PC-3 (cell line): Measurements from ENCODE around the gene ZCCHC14. TPM values are rescaled to one million over a fixed set of nuclear protein-coding genes. Genes with fewer than 3 reads are reported as not detected.

Experiments
- ATAC-seq: fragments of 200-7000 bp; cut with Tn5 transposase; 2 replicates; pipeline ENCODE4 v1.9.1; 2020; ENCODE audit warnings: mild to moderate bottlenecking, moderate library complexity
- BruUV-seq: library from RNA; stranded (reverse); fragments of 400-500 nt; replicated peaks from 2 replicates; lab custom pipeline; 2021; lab: Mats Ljungman, UMichigan
- CTCF ChIA-PET: fragments of 300-600 bp; sonication (Branson Sonifier 250); formaldehyde crosslinking; loops from one replicate; lab custom pipeline; 2022; ENCODE audit warnings: antibody characterized with exemption; lab: Charles Lee
- POLR2A ChIA-PET: fragments of 300-600 bp; sonication (Branson Sonifier 250); formaldehyde crosslinking; loops from one replicate; lab custom pipeline; 2022; ENCODE audit warnings: antibody characterized with exemption; ENCODE audit not compliant: unreplicated experiment; lab: Charles Lee
- DNase-seq: peaks from one replicate; pipeline ENCODE4 v3.0.0-alpha.2; 2015
- H2AFZ ChIP-seq: fragments of 300-600 bp; sonication (generic); 2 replicates; pipeline ENCODE4 v1.6.0; 2016; ENCODE audit warnings: antibody characterized with exemption, low read length
- H3F3A ChIP-seq: fragments of 300-600 bp; sonication (generic); one replicate; pipeline ENCODE4 v1.6.0; 2017; ENCODE audit warnings: antibody characterized with exemption, low read length, control low read depth, mild to moderate bottlenecking; ENCODE audit not compliant: unreplicated experiment
- H3K27ac ChIP-seq: fragments of 300-600 bp; sonication (generic); 2 replicates; pipeline ENCODE4 v1.5.1; 2016; ENCODE audit warnings: mild to moderate bottlenecking, low read length
- H3K27me3 ChIP-seq: fragments of 300-600 bp; sonication (generic); 2 replicates; pipeline ENCODE4 v1.6.1; 2016; ENCODE audit warnings: low read length, mixed read lengths
- H3K36me3 ChIP-seq: fragments of 300-600 bp; sonication (generic); 2 replicates; pipeline ENCODE4 v1.6.1; 2016; ENCODE audit warnings: low read depth, mixed run types, low read length, mixed read lengths
- H3K4me1 ChIP-seq: fragments of 300-600 bp; sonication (generic); 2 replicates; pipeline ENCODE4 v1.5.1; 2016; ENCODE audit warnings: low read length; ENCODE audit not compliant: insufficient read depth
- H3K4me2 ChIP-seq: fragments of 300-600 bp; sonication (generic); 2 replicates; pipeline ENCODE4 v1.6.0; 2016; ENCODE audit warnings: low read length
- H3K4me3 ChIP-seq: fragments of 300-600 bp; sonication (generic); 2 replicates; pipeline ENCODE4 v1.5.1; 2016; ENCODE audit warnings: mild to moderate bottlenecking, low read length, mixed read lengths
- H3K79me2 ChIP-seq: fragments of 300-600 bp; sonication (generic); 2 replicates; pipeline ENCODE4 v1.6.1; 2017; ENCODE audit warnings: low read length, mixed read lengths
- H3K9ac ChIP-seq: fragments of 300-600 bp; sonication (generic); 2 replicates; pipeline ENCODE4 v1.6.0; 2016; ENCODE audit warnings: mild to moderate bottlenecking, low read length
- H3K9me2 ChIP-seq: fragments of 300-600 bp; sonication (generic); replicated peaks from 2 replicates; pipeline ENCODE4 v1.6.1; 2016; ENCODE audit warnings: mixed run types, low read length, mixed read lengths
- H3K9me3 ChIP-seq: fragments of 300-600 bp; sonication (generic); 2 replicates; pipeline ENCODE4 v1.6.1; 2016; ENCODE audit warnings: low read length, mixed read lengths
- H4K20me1 ChIP-seq: fragments of 300-600 bp; sonication (generic); 2 replicates; pipeline ENCODE4 v1.6.1; 2016; ENCODE audit warnings: low read length, mixed read lengths
- EZH2 ChIP-seq: fragments of 300-600 bp; sonication (generic); IDR thresholded peaks from one replicate; pipeline ENCODE4 v1.6.1; 2017; ENCODE audit warnings: antibody characterized with exemption, mild to moderate bottlenecking, low read length; ENCODE audit not compliant: unreplicated experiment
- EZH2phosphoT487 ChIP-seq: fragments of 300-600 bp; sonication (generic); IDR thresholded peaks from 2 replicates; pipeline ENCODE4 v1.6.1; 2018; ENCODE audit warnings: mild to moderate bottlenecking, antibody characterized with exemption, low read length, borderline replicate concordance
- intact Hi-C: fragments of 100-400 bp; cut with micrococcal nuclease; formaldehyde crosslinking; loops from 2 replicates; pipeline ENCODE4 v1.9.0; 2023
- total RNA-seq: library from RNA; depleted of rRNA; stranded (reverse); fragments of >200 nt; gene quantifications from 2 replicates; pipeline ENCODE4 v1.2.3, GENCODE V29; 2014
- TF ChIP-seq, protein P1 (sequence below): fragments of 300-600 bp; sonication (generic); conservative IDR thresholded peaks from 2 replicates; pipeline ENCODE4 v1.5.1; 2017; ENCODE audit warnings: antibody characterized with exemption, low read depth, mild to moderate bottlenecking, low read length

ZCCHC14 gene
- total RNA-seq, 1 experiment from 2014 or later = 5.3 TPM

DNA sequence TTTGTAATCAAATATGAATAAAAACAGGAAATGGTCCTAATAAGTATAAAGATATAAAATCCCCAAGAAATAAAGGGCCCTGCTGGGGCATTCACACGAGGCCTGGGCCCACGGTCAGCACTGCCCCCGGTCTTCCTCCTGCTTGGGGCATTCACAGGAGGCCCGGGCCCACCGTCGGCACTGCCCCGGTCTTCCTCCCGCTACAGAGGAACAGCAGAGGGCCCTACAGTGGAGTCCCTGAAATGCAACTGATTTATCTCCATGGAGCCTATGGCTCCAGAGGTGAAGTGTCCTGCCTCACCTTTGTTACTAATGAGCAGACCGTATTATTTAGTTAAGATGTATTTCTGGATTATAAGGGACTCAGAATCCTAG lies 54.2 kb downstream of the ZCCHC14 start:
- POLR2A ChIA-PET = no interaction called here
- ATAC-seq (no peak), DNase-seq (no peak)
- Histone ChIP-seq H3K36me3 (no peaks in the 10 kb centered on the region), H3K27me3 (no peaks in the 10 kb centered on the region), H3K4me2 (no peak overlapping the region), H3K79me2 (peaks cover 7% of the 10 kb centered on the region; the same call in 1 of the 2 replicates), H4K20me1 (0 out of 2 replicates have a peak, but pooled peaks cover 3% of the 10 kb centered on the region), H2AFZ (no peak overlapping the region), H3K4me3 (no peak overlapping the region), H3F3A (no peaks in the 10 kb centered on the region), H3K27ac (0 out of 2 replicates have a peak overlapping the region, but pooled peaks have one; percentile 5), H3K9ac (no peak overlapping the region), H3K4me1 (peaks cover 40% of the 10 kb centered on the region), H3K9me2 (no peaks in the 10 kb centered on the region), H3K9me3 (no peaks in the 10 kb centered on the region)
- intact Hi-C loops = no loop called here
- CTCF ChIA-PET = no interaction called here
- TF ChIP-seq EZH2phosphoT487 (no peak), EZH2 (no peak)
- TF ChIP-seq, protein P1, sequence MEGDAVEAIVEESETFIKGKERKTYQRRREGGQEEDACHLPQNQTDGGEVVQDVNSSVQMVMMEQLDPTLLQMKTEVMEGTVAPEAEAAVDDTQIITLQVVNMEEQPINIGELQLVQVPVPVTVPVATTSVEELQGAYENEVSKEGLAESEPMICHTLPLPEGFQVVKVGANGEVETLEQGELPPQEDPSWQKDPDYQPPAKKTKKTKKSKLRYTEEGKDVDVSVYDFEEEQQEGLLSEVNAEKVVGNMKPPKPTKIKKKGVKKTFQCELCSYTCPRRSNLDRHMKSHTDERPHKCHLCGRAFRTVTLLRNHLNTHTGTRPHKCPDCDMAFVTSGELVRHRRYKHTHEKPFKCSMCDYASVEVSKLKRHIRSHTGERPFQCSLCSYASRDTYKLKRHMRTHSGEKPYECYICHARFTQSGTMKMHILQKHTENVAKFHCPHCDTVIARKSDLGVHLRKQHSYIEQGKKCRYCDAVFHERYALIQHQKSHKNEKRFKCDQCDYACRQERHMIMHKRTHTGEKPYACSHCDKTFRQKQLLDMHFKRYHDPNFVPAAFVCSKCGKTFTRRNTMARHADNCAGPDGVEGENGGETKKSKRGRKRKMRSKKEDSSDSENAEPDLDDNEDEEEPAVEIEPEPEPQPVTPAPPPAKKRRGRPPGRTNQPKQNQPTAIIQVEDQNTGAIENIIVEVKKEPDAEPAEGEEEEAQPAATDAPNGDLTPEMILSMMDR = no peak
- no TSS peak for BruUV-seq

GRCh38 chr16:87437911-87438610 lies 54.8 kb downstream of the ZCCHC14 start:
- H3K79me2 ChIP-seq = peaks cover 7% of the 10 kb centered on the region; the same call in 1 of the 2 replicates
- peaks cover 40% of the 10 kb centered on the region for H3K4me1 ChIP-seq
- no peaks in the 10 kb centered on the region for H3K36me3 ChIP-seq
- H3K4me2 ChIP-seq = no peak overlapping the region
- no peak overlapping the region for H3K9ac ChIP-seq
- POLR2A ChIA-PET = no interaction called here
- H3K27me3 ChIP-seq = no peaks in the 10 kb centered on the region
- H3K9me3 ChIP-seq = no peaks in the 10 kb centered on the region
- peak overlapping the region; percentile 5; the same call in 1 of the 2 replicates for H3K27ac ChIP-seq
- BruUV-seq = no TSS peak
- H3K9me2 ChIP-seq = no peaks in the 10 kb centered on the region
- no peak overlapping the region for H3K4me3 ChIP-seq
- no peaks in the 10 kb centered on the region for H3F3A ChIP-seq
- no peak overlapping the region for H2AFZ ChIP-seq
- DNase-seq = peak; percentile 58
- ATAC-seq = peak; percentile 74
- intact Hi-C loops = no loop called here
- CTCF ChIA-PET = no interaction called here
- TF ChIP-seq EZH2phosphoT487 = no peak
- TF ChIP-seq, protein P1 = peak; percentile 24; the same call in 1 of the 2 replicates
- 0 out of 2 replicates have a peak, but pooled peaks cover 3% of the 10 kb centered on the region for H4K20me1 ChIP-seq

- TF ChIP-seq EZH2phosphoT487 = no peak
- H3K27ac ChIP-seq = no peak overlapping the region
- 0 out of 2 replicates have a peak, but pooled peaks cover 3% of the 10 kb centered on the region for H4K20me1 ChIP-seq
- ChIA-PET CTCF (no interaction called here), POLR2A (no interaction called here)
- no peak overlapping the region for H3K4me2 ChIP-seq
- H3K27me3 ChIP-seq = no peaks in the 10 kb centered on the region
- H3K9me2 ChIP-seq = no peaks in the 10 kb centered on the region
- intact Hi-C loops = no loop called here
- H2AFZ ChIP-seq = no peak overlapping the region
- no peaks in the 10 kb centered on the region for H3K9me3 ChIP-seq
- no peak for ATAC-seq
- no peak overlapping the region for H3K9ac ChIP-seq
- BruUV-seq = no TSS peak
- H3F3A ChIP-seq = no peaks in the 10 kb centered on the region
- no peaks in the 10 kb centered on the region for H3K36me3 ChIP-seq
- no peak overlapping the region for H3K4me3 ChIP-seq
- H3K4me1 ChIP-seq = peaks cover 37% of the 10 kb centered on the region
- DNase-seq = no peak
- peaks cover 7% of the 10 kb centered on the region; the same call in 1 of the 2 replicates for H3K79me2 ChIP-seq
Observed at GRCh38 chr16:87437327-87437726, 55.5 kb downstream of the ZCCHC14 start.
